Glutamatergic neuron (in vitro differentiated cells): ENCODE results near the gene CHN2. TPM values are rescaled to one million over a fixed set of nuclear protein-coding genes. Genes with fewer than 3 reads are reported as not detected.

Source experiments
- DNase-seq: peaks from one replicate; pipeline ENCODE4 v3.0.0; 2022
- H3K27ac Mint-ChIP-seq: one replicate; pipeline ENCODE4 v1.8.0; 2020; ENCODE audit warnings: mild to moderate bottlenecking, mixed read lengths, inconsistent platforms; ENCODE audit not compliant: unreplicated experiment
- H3K27me3 Mint-ChIP-seq: one replicate; pipeline ENCODE4 v1.8.0; 2020; ENCODE audit warnings: mild to moderate bottlenecking, moderate library complexity, mixed read lengths, inconsistent platforms; ENCODE audit not compliant: unreplicated experiment
- H3K36me3 Mint-ChIP-seq: one replicate; pipeline ENCODE4 v1.8.0; 2020; ENCODE audit warnings: mild to moderate bottlenecking, mixed read lengths, inconsistent platforms; ENCODE audit not compliant: unreplicated experiment
- H3K4me1 Mint-ChIP-seq: one replicate; pipeline ENCODE4 v1.8.0; 2020; ENCODE audit warnings: mild to moderate bottlenecking, low read depth, mixed read lengths, inconsistent platforms; ENCODE audit not compliant: unreplicated experiment
- H3K4me3 Mint-ChIP-seq: one replicate; pipeline ENCODE4 v1.8.0; 2020; ENCODE audit warnings: mild to moderate bottlenecking, mixed read lengths, inconsistent platforms; ENCODE audit not compliant: unreplicated experiment
- H3K9me3 Mint-ChIP-seq: one replicate; pipeline ENCODE4 v1.8.0; 2020; ENCODE audit warnings: mild to moderate bottlenecking, moderate library complexity, mixed read lengths, inconsistent platforms; ENCODE audit not compliant: unreplicated experiment
- CTCF ChIP-seq: fragments of 200-600 bp; sonication (generic); IDR thresholded peaks from one replicate; pipeline ENCODE4 v1.5.0; 2021; ENCODE audit not compliant: partially characterized antibody, unreplicated experiment
- total RNA-seq: library from RNA; stranded (reverse); fragmentation: NEBNext Ultra II Directional; extraction: Animal tissue kit (Norgen Biotek cat#: 25700); gene quantifications from one replicate; pipeline ENCODE4 v1.2.1, GENCODE V29; 2021; ENCODE audit not compliant: unreplicated experiment

The CHN2 gene
- total RNA-seq, 1 donor from 2014 or later: 63.2 TPM

GRCh38 chr7:29396563-29396962 lies 202.0 kb downstream of the CHN2 start:
- Mint-ChIP-seq H3K36me3 (peaks cover 13% of the 10 kb centered on the region), H3K4me3 (no peak overlapping the region), H3K9me3 (peaks cover 3% of the 10 kb centered on the region), H3K27me3 (peaks cover 3% of the 10 kb centered on the region), H3K27ac (no peak overlapping the region), H3K4me1 (peaks cover 15% of the 10 kb centered on the region)
- DNase-seq: no peak
- TF ChIP-seq CTCF: no peak

- Mint-ChIP-seq H3K9me3 (peaks cover 3% of the 10 kb centered on the region), H3K36me3 (peaks cover 13% of the 10 kb centered on the region), H3K4me1 (peaks cover 17% of the 10 kb centered on the region), H3K4me3 (no peak overlapping the region), H3K27ac (no peak overlapping the region), H3K27me3 (peaks cover 3% of the 10 kb centered on the region)
- DNase-seq: no peak
- TF ChIP-seq CTCF: no peak
Observed at GRCh38 chr7:29397398-29397797, 202.8 kb downstream of the CHN2 start.

- peaks cover 15% of the 10 kb centered on the region for H3K4me1 Mint-ChIP-seq
- peaks cover 3% of the 10 kb centered on the region for H3K9me3 Mint-ChIP-seq
- H3K27ac Mint-ChIP-seq: no peak overlapping the region
Observed at GRCh38 chr7:29398011-29398410, 203.4 kb downstream of the CHN2 start.

GRCh38 chr7:29400437-29400836 lies 205.9 kb downstream of the CHN2 start:
- Mint-ChIP-seq H3K4me1 (peaks cover 19% of the 10 kb centered on the region), H3K9me3 (peaks cover 5% of the 10 kb centered on the region), H3K4me3 (no peak overlapping the region), H3K36me3 (peaks cover 13% of the 10 kb centered on the region), H3K27me3 (peaks cover 3% of the 10 kb centered on the region), H3K27ac (peak overlapping the region; percentile 38)
- TF ChIP-seq CTCF: no peak
- DNase-seq: no peak

More at GRCh38 chr7:29398011-29398410, 203.4 kb downstream of the CHN2 start:
- no peak for TF ChIP-seq CTCF
- Mint-ChIP-seq H3K27me3 (peaks cover 3% of the 10 kb centered on the region), H3K36me3 (peaks cover 13% of the 10 kb centered on the region), H3K4me3 (no peak overlapping the region)
- no peak for DNase-seq

- Mint-ChIP-seq H3K9me3 (peaks cover 9% of the 10 kb centered on the region), H3K27ac (no peak overlapping the region), H3K36me3 (peaks cover 13% of the 10 kb centered on the region), H3K4me3 (no peak overlapping the region), H3K4me1 (peaks cover 19% of the 10 kb centered on the region), H3K27me3 (peaks cover 3% of the 10 kb centered on the region)
- DNase-seq: peak; percentile 35
- no peak for TF ChIP-seq CTCF
Observed at GRCh38 chr7:29401769-29402168, 207.2 kb downstream of the CHN2 start.
